ENCODE measurements around the gene TACO1. TPM values are rescaled to one million over a fixed set of nuclear protein-coding genes. Genes with fewer than 3 reads are reported as not detected.

Gene TACO1
- 18.9 and 26.3 TPM in 2 replicates for total RNA-seq

GRCh38 chr17:63600569-63601438 lies at the start of gene TACO1:
Gene TACO1, plus strand, starts transcription at chr17:63600895. Its CDS starts 189 bp downstream, at chr17:63601084.
- no peak for DNase-seq (ENCODE audit: extremely low read depth, low read depth, low spot score)

GRCh38 chr17:63552211-63552610 lies 48.5 kb upstream of the TACO1 start:
- DNase-seq (ENCODE audit: extremely low read depth, low read depth, low spot score) = no peak

- no peak for DNase-seq (ENCODE audit: extremely low read depth, low read depth, low spot score)
Observed at GRCh38 chr17:63555500-63556156, 45.1 kb upstream of the TACO1 start.

GRCh38 chr17:63557416-63557815 lies 43.3 kb upstream of the TACO1 start:
- no peak for DNase-seq (ENCODE audit: extremely low read depth, low read depth, low spot score)

GRCh38 chr17:63558441-63558840 lies 42.3 kb upstream of the TACO1 start:
- no peak for DNase-seq (ENCODE audit: extremely low read depth, low read depth, low spot score)

GRCh38 chr17:63561819-63562218 lies 38.9 kb upstream of the TACO1 start:
- no peak for DNase-seq (ENCODE audit: extremely low read depth, low read depth, low spot score)

- DNase-seq (ENCODE audit: extremely low read depth, low read depth, low spot score) = no peak
Observed at GRCh38 chr17:63563339-63563738, 37.4 kb upstream of the TACO1 start.

- DNase-seq (ENCODE audit: extremely low read depth, low read depth, low spot score) = no peak
Observed at GRCh38 chr17:63564562-63564961, 36.1 kb upstream of the TACO1 start.

- DNase-seq (ENCODE audit: extremely low read depth, low read depth, low spot score) = no peak
Observed at GRCh38 chr17:63567229-63567628, 33.5 kb upstream of the TACO1 start.

GRCh38 chr17:63568563-63568962 lies 32.1 kb upstream of the TACO1 start:
- DNase-seq (ENCODE audit: extremely low read depth, low read depth, low spot score) = no peak

- DNase-seq (ENCODE audit: extremely low read depth, low read depth, low spot score) = no peak
Observed at GRCh38 chr17:63571632-63572310, 28.9 kb upstream of the TACO1 start.

- no peak for DNase-seq (ENCODE audit: extremely low read depth, low read depth, low spot score)
Observed at GRCh38 chr17:63573634-63574033, 27.1 kb upstream of the TACO1 start.

- DNase-seq (ENCODE audit: extremely low read depth, low read depth, low spot score) = no peak
Observed at GRCh38 chr17:63578027-63578768, 22.5 kb upstream of the TACO1 start.

- no peak for DNase-seq (ENCODE audit: extremely low read depth, low read depth, low spot score)
Observed at GRCh38 chr17:63578769-63579111, 22.0 kb upstream of the TACO1 start.

GRCh38 chr17:63579633-63580032 lies 21.1 kb upstream of the TACO1 start:
- peak; percentile 51 for DNase-seq (ENCODE audit: extremely low read depth, low read depth, low spot score)

- no peak for DNase-seq (ENCODE audit: extremely low read depth, low read depth, low spot score)
Observed at GRCh38 chr17:63587770-63588169, 12.9 kb upstream of the TACO1 start.

- DNase-seq (ENCODE audit: extremely low read depth, low read depth, low spot score) = no peak
Observed at GRCh38 chr17:63588797-63589196, 11.9 kb upstream of the TACO1 start.

GRCh38 chr17:63589646-63590045 lies 11.0 kb upstream of the TACO1 start:
- DNase-seq (ENCODE audit: extremely low read depth, low read depth, low spot score) = no peak

GRCh38 chr17:63592797-63593196 lies 7.9 kb upstream of the TACO1 start:
- no peak for DNase-seq (ENCODE audit: extremely low read depth, low read depth, low spot score)

- no peak for DNase-seq (ENCODE audit: extremely low read depth, low read depth, low spot score)
Observed at GRCh38 chr17:63595132-63595531, 5.6 kb upstream of the TACO1 start.

Measured in glomerular endothelial cell (primary cell).